ENCODE data around the gene TBC1D1. TPM values are rescaled to one million over a fixed set of nuclear protein-coding genes. Genes with fewer than 3 reads are reported as not detected.

TBC1D1 gene
- total RNA-seq, 1 experiment from 2014 or later: 42.6 TPM

DNA sequence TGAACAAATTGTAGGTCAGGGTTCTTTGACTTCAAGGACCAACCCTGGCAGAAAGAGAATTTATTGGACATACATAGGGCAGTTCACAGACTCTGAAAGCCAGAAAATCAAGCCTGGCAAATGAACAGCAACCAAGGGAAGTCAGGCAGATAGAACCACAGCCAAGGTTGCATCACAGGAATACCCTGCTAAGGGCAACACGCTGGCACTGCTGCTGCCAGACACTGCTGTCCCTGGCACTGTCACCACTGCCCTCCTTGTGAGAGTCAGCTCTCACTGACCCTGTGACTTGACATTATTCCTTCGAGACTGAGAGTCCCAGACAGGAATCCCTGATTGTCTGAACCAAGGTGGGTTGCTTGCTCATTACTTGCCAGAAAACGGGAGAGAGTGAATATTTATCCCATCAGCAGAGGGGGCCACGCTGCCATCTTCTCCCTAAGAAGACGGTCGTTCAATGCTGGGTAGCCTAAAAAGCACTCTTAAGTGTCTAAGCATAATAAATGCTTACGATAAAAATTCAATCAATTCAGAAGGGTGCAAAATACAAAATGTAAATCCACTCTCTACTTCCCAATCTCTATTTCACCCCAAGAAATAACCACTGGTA lies 46.1 kb downstream of the TBC1D1 start:
- Histone ChIP-seq H3K36me3 (ENCODE audit: insufficient read depth, low read length, poor library complexity, severe bottlenecking) (no peaks in the 10 kb centered on the region), H3K4me3 (ENCODE audit: low read depth, low read length, poor library complexity, severe bottlenecking) (no peak overlapping the region), H3K9me3 (ENCODE audit: low read depth, low read length, poor library complexity, severe bottlenecking) (no peaks in the 10 kb centered on the region), H3K27ac (ENCODE audit: low read depth, low read length, poor library complexity, severe bottlenecking) (no peak overlapping the region), H3K27me3 (replicated peaks; ENCODE audit: insufficient read depth, low read depth, low read length, poor library complexity) (no peaks in the 10 kb centered on the region), H3K4me1 (ENCODE audit: insufficient read depth, low read length, poor library complexity, severe bottlenecking) (no peaks in the 10 kb centered on the region)
- no TSS peak for BruUV-seq (replicated peaks)
- ChIA-PET POLR2A (ENCODE audit: low non-redundant PET) (no interaction called here), CTCF (no interaction called here)
- no peak for DNase-seq (ENCODE audit: low spot score)
- no peak for TF ChIP-seq EZH2 (IDR thresholded peaks at IDR 0.05; ENCODE audit: borderline replicate concordance, low read depth, low read length, poor library complexity, severe bottlenecking)
- TF ChIP-seq, protein P1, sequence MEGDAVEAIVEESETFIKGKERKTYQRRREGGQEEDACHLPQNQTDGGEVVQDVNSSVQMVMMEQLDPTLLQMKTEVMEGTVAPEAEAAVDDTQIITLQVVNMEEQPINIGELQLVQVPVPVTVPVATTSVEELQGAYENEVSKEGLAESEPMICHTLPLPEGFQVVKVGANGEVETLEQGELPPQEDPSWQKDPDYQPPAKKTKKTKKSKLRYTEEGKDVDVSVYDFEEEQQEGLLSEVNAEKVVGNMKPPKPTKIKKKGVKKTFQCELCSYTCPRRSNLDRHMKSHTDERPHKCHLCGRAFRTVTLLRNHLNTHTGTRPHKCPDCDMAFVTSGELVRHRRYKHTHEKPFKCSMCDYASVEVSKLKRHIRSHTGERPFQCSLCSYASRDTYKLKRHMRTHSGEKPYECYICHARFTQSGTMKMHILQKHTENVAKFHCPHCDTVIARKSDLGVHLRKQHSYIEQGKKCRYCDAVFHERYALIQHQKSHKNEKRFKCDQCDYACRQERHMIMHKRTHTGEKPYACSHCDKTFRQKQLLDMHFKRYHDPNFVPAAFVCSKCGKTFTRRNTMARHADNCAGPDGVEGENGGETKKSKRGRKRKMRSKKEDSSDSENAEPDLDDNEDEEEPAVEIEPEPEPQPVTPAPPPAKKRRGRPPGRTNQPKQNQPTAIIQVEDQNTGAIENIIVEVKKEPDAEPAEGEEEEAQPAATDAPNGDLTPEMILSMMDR (conservative IDR thresholded peaks at IDR 0.05; ENCODE audit: low read depth, low read length): no peak
- intact Hi-C loops (cut with micrococcal nuclease; ENCODE audit: unreplicated experiment): no loop called here

DNA sequence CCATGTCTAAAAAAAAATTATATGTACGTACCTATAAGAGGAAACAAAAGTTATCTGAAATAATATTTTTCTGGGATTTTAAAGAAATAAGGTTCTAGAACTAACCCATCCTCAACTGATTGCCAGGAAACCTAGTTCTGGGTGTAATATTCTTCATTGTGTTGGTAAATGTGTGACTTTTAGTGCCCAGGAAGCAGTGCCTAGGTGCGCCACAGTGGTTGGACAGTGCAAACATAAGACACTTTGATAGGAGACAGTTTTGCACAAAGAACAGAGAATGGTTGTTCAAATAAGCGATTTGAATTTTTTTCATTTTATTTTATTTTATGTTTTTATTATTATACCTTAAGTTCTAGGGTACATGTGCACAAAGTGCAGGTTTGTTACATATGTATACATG lies 47.3 kb downstream of the TBC1D1 start:
- Histone ChIP-seq H3K9me3 (ENCODE audit: low read depth, low read length, poor library complexity, severe bottlenecking) (no peaks in the 10 kb centered on the region), H3K4me1 (ENCODE audit: insufficient read depth, low read length, poor library complexity, severe bottlenecking) (no peaks in the 10 kb centered on the region), H3K4me3 (ENCODE audit: low read depth, low read length, poor library complexity, severe bottlenecking) (no peak overlapping the region), H3K27me3 (replicated peaks; ENCODE audit: insufficient read depth, low read depth, low read length, poor library complexity) (no peaks in the 10 kb centered on the region), H3K27ac (ENCODE audit: low read depth, low read length, poor library complexity, severe bottlenecking) (no peak overlapping the region), H3K36me3 (ENCODE audit: insufficient read depth, low read length, poor library complexity, severe bottlenecking) (no peaks in the 10 kb centered on the region)
- no peak for TF ChIP-seq EZH2 (IDR thresholded peaks at IDR 0.05; ENCODE audit: borderline replicate concordance, low read depth, low read length, poor library complexity, severe bottlenecking)
- TF ChIP-seq, protein P1 (conservative IDR thresholded peaks at IDR 0.05; ENCODE audit: low read depth, low read length): no peak
- intact Hi-C loops (cut with micrococcal nuclease; ENCODE audit: unreplicated experiment): no loop called here
- BruUV-seq (replicated peaks): no TSS peak
- DNase-seq (ENCODE audit: low spot score): no peak
- CTCF ChIA-PET: no interaction called here
- POLR2A ChIA-PET (ENCODE audit: low non-redundant PET): no interaction called here

DNA sequence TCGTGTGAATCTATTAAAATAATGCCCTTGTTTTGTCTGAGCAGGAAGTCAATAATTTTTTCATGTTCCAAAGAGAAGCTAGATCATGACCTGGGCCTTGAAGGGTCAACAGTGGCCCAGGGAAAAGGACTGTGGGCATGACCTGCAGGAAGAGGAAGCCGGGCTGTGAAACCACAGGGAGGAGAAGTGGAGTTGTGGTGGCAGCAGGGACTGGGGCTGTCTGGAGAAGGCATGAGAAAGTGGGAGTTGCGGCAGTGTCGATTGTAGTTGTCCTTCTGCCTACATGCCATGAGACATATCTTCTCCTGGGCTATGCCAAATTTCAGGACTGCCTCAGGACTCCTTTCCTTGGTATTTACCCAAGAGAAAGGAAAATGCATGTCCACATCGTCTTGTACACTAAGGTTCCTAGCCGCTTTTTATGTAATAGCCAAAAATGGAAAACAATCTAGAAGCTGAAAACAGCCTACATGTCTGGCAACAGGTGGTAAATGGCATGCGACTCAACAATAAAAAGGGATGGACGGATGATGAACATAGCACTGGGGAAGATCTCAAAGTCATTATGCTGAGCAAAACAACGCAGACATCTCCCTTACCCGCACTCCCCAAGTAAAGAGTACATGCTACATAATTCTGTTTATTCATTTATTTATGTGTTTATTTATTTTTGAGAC lies 55.8 kb downstream of the TBC1D1 start:
- H3K4me1 ChIP-seq (ENCODE audit: insufficient read depth, low read length, poor library complexity, severe bottlenecking): no peaks in the 10 kb centered on the region
- no peaks in the 10 kb centered on the region for H3K27me3 ChIP-seq (replicated peaks; ENCODE audit: insufficient read depth, low read depth, low read length, poor library complexity)
- H3K27ac ChIP-seq (ENCODE audit: low read depth, low read length, poor library complexity, severe bottlenecking): no peak overlapping the region
- BruUV-seq (replicated peaks): no TSS peak
- intact Hi-C loops (cut with micrococcal nuclease; ENCODE audit: unreplicated experiment): no loop called here
- no peaks in the 10 kb centered on the region for H3K9me3 ChIP-seq (ENCODE audit: low read depth, low read length, poor library complexity, severe bottlenecking)
- DNase-seq (ENCODE audit: low spot score): no peak
- TF ChIP-seq EZH2 (IDR thresholded peaks at IDR 0.05; ENCODE audit: borderline replicate concordance, low read depth, low read length, poor library complexity, severe bottlenecking): no peak
- TF ChIP-seq, protein P1 (conservative IDR thresholded peaks at IDR 0.05; ENCODE audit: low read depth, low read length): no peak
- ChIA-PET CTCF (no interaction called here), POLR2A (ENCODE audit: low non-redundant PET) (no interaction called here)
- H3K4me3 ChIP-seq (ENCODE audit: low read depth, low read length, poor library complexity, severe bottlenecking): no peak overlapping the region
- H3K36me3 ChIP-seq (ENCODE audit: insufficient read depth, low read length, poor library complexity, severe bottlenecking): no peaks in the 10 kb centered on the region
